ENCODE results near the gene VCL. TPM values are rescaled to one million over a fixed set of nuclear protein-coding genes. Genes with fewer than 3 reads are reported as not detected.

Gene VCL
- total RNA-seq, 1 experiment from 2014 or later = 495 TPM

- Histone ChIP-seq H3K4me3 (ENCODE audit: low read depth in 2 of 2, low read length in 2 of 2) (no peak overlapping the region), H3K4me1 (ENCODE audit: control insufficient read depth, insufficient read depth, low read length) (peaks cover 38% of the 10 kb centered on the region), H3K36me3 (ENCODE audit: control insufficient read depth, insufficient read depth, low read length) (peaks cover 53% of the 10 kb centered on the region), H3K9me3 (ENCODE audit: control insufficient read depth, insufficient read depth, low read depth, low read length) (no peaks in the 10 kb centered on the region), H3K27me3 (ENCODE audit: control insufficient read depth, insufficient read depth, low read length) (no peaks in the 10 kb centered on the region), H3K27ac (ENCODE audit: low read length) (no peak overlapping the region)
- no peak for DNase-seq (ENCODE audit: low read depth, low spot score)
- intact Hi-C loops (cut with micrococcal nuclease; ENCODE audit: unreplicated experiment) (no loop called here), in situ Hi-C loops (cut with HindIII; ENCODE audit: low pct_unique_long_range_greater_than_20kb, low sequenced_read_pairs) (no loop called here)
- POLR2A ChIA-PET = no interaction called here
- no peak for TF ChIP-seq SIN3A (IDR thresholded peaks at IDR 0.05; ENCODE audit: borderline replicate concordance, insufficient read depth, low read depth, low read length)
- TF ChIP-seq, protein P1, sequence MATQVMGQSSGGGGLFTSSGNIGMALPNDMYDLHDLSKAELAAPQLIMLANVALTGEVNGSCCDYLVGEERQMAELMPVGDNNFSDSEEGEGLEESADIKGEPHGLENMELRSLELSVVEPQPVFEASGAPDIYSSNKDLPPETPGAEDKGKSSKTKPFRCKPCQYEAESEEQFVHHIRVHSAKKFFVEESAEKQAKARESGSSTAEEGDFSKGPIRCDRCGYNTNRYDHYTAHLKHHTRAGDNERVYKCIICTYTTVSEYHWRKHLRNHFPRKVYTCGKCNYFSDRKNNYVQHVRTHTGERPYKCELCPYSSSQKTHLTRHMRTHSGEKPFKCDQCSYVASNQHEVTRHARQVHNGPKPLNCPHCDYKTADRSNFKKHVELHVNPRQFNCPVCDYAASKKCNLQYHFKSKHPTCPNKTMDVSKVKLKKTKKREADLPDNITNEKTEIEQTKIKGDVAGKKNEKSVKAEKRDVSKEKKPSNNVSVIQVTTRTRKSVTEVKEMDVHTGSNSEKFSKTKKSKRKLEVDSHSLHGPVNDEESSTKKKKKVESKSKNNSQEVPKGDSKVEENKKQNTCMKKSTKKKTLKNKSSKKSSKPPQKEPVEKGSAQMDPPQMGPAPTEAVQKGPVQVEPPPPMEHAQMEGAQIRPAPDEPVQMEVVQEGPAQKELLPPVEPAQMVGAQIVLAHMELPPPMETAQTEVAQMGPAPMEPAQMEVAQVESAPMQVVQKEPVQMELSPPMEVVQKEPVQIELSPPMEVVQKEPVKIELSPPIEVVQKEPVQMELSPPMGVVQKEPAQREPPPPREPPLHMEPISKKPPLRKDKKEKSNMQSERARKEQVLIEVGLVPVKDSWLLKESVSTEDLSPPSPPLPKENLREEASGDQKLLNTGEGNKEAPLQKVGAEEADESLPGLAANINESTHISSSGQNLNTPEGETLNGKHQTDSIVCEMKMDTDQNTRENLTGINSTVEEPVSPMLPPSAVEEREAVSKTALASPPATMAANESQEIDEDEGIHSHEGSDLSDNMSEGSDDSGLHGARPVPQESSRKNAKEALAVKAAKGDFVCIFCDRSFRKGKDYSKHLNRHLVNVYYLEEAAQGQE (IDR thresholded peaks at IDR 0.05; ENCODE audit: insufficient read depth in 1 of 2, low read depth in 2 of 2, low read length in 1 of 2) = no peak
- TF ChIP-seq TCF7L2 (IDR thresholded peaks at IDR 0.05; ENCODE audit: low read depth, low read length) = no peak
- TF ChIP-seq POLR2AphosphoS5 (IDR thresholded peaks at IDR 0.05; ENCODE audit: low read depth, low read length) = no peak
- TF ChIP-seq, protein P2, sequence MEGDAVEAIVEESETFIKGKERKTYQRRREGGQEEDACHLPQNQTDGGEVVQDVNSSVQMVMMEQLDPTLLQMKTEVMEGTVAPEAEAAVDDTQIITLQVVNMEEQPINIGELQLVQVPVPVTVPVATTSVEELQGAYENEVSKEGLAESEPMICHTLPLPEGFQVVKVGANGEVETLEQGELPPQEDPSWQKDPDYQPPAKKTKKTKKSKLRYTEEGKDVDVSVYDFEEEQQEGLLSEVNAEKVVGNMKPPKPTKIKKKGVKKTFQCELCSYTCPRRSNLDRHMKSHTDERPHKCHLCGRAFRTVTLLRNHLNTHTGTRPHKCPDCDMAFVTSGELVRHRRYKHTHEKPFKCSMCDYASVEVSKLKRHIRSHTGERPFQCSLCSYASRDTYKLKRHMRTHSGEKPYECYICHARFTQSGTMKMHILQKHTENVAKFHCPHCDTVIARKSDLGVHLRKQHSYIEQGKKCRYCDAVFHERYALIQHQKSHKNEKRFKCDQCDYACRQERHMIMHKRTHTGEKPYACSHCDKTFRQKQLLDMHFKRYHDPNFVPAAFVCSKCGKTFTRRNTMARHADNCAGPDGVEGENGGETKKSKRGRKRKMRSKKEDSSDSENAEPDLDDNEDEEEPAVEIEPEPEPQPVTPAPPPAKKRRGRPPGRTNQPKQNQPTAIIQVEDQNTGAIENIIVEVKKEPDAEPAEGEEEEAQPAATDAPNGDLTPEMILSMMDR (IDR thresholded peaks at IDR 0.05) = no peak
- ATAC-seq = no peak
- CTCF ChIA-PET = no interaction called here
- BruUV-seq (replicated peaks) = no TSS peak
Measured at GRCh38 chr10:74077416-74077815, 79.5 kb downstream of the VCL start.

- Histone ChIP-seq H3K4me1 (ENCODE audit: control insufficient read depth, insufficient read depth, low read length) (peaks cover 40% of the 10 kb centered on the region), H3K27me3 (ENCODE audit: control insufficient read depth, insufficient read depth, low read length) (no peaks in the 10 kb centered on the region), H3K4me3 (ENCODE audit: low read depth in 2 of 2, low read length in 2 of 2) (no peak overlapping the region), H3K27ac (ENCODE audit: low read length) (no peak overlapping the region), H3K9me3 (ENCODE audit: control insufficient read depth, insufficient read depth, low read depth, low read length) (no peaks in the 10 kb centered on the region), H3K36me3 (ENCODE audit: control insufficient read depth, insufficient read depth, low read length) (peaks cover 55% of the 10 kb centered on the region)
- DNase-seq (ENCODE audit: low read depth, low spot score) = no peak
- POLR2A ChIA-PET = no interaction called here
- no peak for ATAC-seq
- TF ChIP-seq TCF7L2 (IDR thresholded peaks at IDR 0.05; ENCODE audit: low read depth, low read length) = no peak
- TF ChIP-seq SIN3A (IDR thresholded peaks at IDR 0.05; ENCODE audit: borderline replicate concordance, insufficient read depth, low read depth, low read length) = no peak
- TF ChIP-seq, protein P2 (IDR thresholded peaks at IDR 0.05) = no peak
- TF ChIP-seq, protein P1 (IDR thresholded peaks at IDR 0.05; ENCODE audit: insufficient read depth in 1 of 2, low read depth in 2 of 2, low read length in 1 of 2) = no peak
- TF ChIP-seq POLR2AphosphoS5 (IDR thresholded peaks at IDR 0.05; ENCODE audit: low read depth, low read length) = no peak
- CTCF ChIA-PET = no interaction called here
- intact Hi-C loops (cut with micrococcal nuclease; ENCODE audit: unreplicated experiment) = no loop called here
- BruUV-seq (replicated peaks) = no TSS peak
- in situ Hi-C loops (cut with HindIII; ENCODE audit: low pct_unique_long_range_greater_than_20kb, low sequenced_read_pairs) = no loop called here
Measured at GRCh38 chr10:74078037-74078436, 80.1 kb downstream of the VCL start.

All from Panc1 (cell line).